GM23338 (cell line): ENCODE data around the gene GCNT2. TPM values are rescaled to one million over a fixed set of nuclear protein-coding genes. Genes with fewer than 3 reads are reported as not detected.

Source experiments
- ATAC-seq: fragments of 200-7000 bp; cut with Tn5 transposase; 3 replicates; pipeline ENCODE4 v1.9.1; 2020
- DNase-seq: peaks from one replicate; pipeline ENCODE4 v3.0.0-alpha.2; 2015; ENCODE audit warnings: low spot score
- H2AFZ ChIP-seq: fragments of 200-600 bp; sonication (generic); 2 replicates; pipeline ENCODE4 v1.8.0; 2016; ENCODE audit warnings: antibody characterized with exemption, mild to moderate bottlenecking, moderate library complexity
- H3F3A ChIP-seq: fragments of 200-600 bp; sonication (generic); replicated peaks from 2 replicates; pipeline ENCODE4 v1.8.0; 2017; ENCODE audit warnings: antibody characterized with exemption, mixed run types, low read depth
- H3K27ac ChIP-seq: fragments of 200-600 bp; sonication (generic); 2 replicates; pipeline ENCODE4 v1.6.1; 2016; ENCODE audit warnings: low read depth
- H3K27me3 ChIP-seq: fragments of 200-600 bp; sonication (generic); 2 replicates; pipeline ENCODE4 v1.8.0; 2016; ENCODE audit warnings: mild to moderate bottlenecking, mixed run types, moderate library complexity; ENCODE audit not compliant: insufficient read depth
- H3K36me3 ChIP-seq: fragments of 200-600 bp; sonication (generic); 2 replicates; pipeline ENCODE4 v1.8.0; 2016; ENCODE audit warnings: mild to moderate bottlenecking; ENCODE audit not compliant: insufficient read depth
- H3K4me1 ChIP-seq: fragments of 200-600 bp; sonication (generic); 2 replicates; pipeline ENCODE4 v1.8.0; 2016; ENCODE audit warnings: mild to moderate bottlenecking, moderate library complexity; ENCODE audit not compliant: insufficient read depth
- H3K4me2 ChIP-seq: fragments of 200-600 bp; sonication (generic); 2 replicates; pipeline ENCODE4 v1.7.1; 2017; ENCODE audit warnings: mixed run types
- H3K4me3 ChIP-seq: fragments of 200-600 bp; sonication (generic); 2 replicates; pipeline ENCODE4 v1.6.1; 2016; ENCODE audit warnings: mixed run types
- H3K79me2 ChIP-seq: fragments of 200-600 bp; sonication (generic); replicated peaks from 2 replicates; pipeline ENCODE4 v1.8.0; 2017; ENCODE audit warnings: mild to moderate bottlenecking; ENCODE audit not compliant: insufficient read depth
- H3K9me2 ChIP-seq: fragments of 200-600 bp; sonication (generic); 2 replicates; pipeline ENCODE4 v1.8.0; 2017; ENCODE audit not compliant: insufficient read depth
- H4K20me1 ChIP-seq: fragments of 200-600 bp; sonication (generic); replicated peaks from 2 replicates; pipeline ENCODE4 v1.8.0; 2017; ENCODE audit warnings: mild to moderate bottlenecking; ENCODE audit not compliant: insufficient read depth
- H3K27ac Mint-ChIP-seq: 2 replicates; pipeline ENCODE4 v1.8.0; 2020; ENCODE audit warnings: inconsistent platforms, mild to moderate bottlenecking, moderate library complexity, mixed read lengths
- H3K27me3 Mint-ChIP-seq: 3 replicates; pipeline ENCODE4 v1.8.0; 2022; ENCODE audit warnings: low read depth, mild to moderate bottlenecking, moderate library complexity, mixed read lengths, inconsistent platforms; ENCODE audit not compliant: insufficient read depth, poor library complexity
- H3K36me3 Mint-ChIP-seq: 3 replicates; pipeline ENCODE4 v1.8.0; 2021; ENCODE audit warnings: low read depth, mild to moderate bottlenecking, inconsistent platforms, moderate library complexity, mixed read lengths
- H3K4me1 Mint-ChIP-seq: 3 replicates; pipeline ENCODE4 v1.8.0; 2020; ENCODE audit warnings: mild to moderate bottlenecking, inconsistent platforms, mixed read lengths
- H3K4me3 Mint-ChIP-seq: 3 replicates; pipeline ENCODE4 v1.8.0; 2021; ENCODE audit warnings: moderate library complexity, mild to moderate bottlenecking, inconsistent platforms, mixed read lengths
- H3K9me3 Mint-ChIP-seq: 3 replicates; pipeline ENCODE4 v1.8.0; 2020; ENCODE audit warnings: moderate library complexity, mild to moderate bottlenecking, inconsistent platforms, mixed read lengths
- CREB1 ChIP-seq: fragments of 250-450 bp; sonication (Bioruptor Pico); IDR thresholded peaks from 2 replicates; pipeline ENCODE4 v1.5.0; 2020; ENCODE audit warnings: low read depth, mild to moderate bottlenecking, moderate library complexity
- CTCF ChIP-seq, 2 experiments: fragments of 200-600 bp in 1 of 2; sonication (generic) in 1 of 2; conservative IDR thresholded peaks; 2 replicates each; pipeline versions ENCODE4 v1.5.1 to v1.6.1; 2016 to 2017; ENCODE audit warnings: antibody characterized with exemption in 2 of 2, low read depth in 2 of 2, mild to moderate bottlenecking in 2 of 2, moderate library complexity in 1 of 2
- ETS1 ChIP-seq: IDR thresholded peaks from 2 replicates; pipeline ENCODE4 v1.6.1; 2016; ENCODE audit warnings: antibody characterized with exemption
- EZH2 ChIP-seq: fragments of 200-600 bp; sonication (generic); IDR thresholded peaks from one replicate; pipeline ENCODE4 v1.8.0; 2017; ENCODE audit warnings: antibody characterized with exemption, mild to moderate bottlenecking, low read depth; ENCODE audit not compliant: unreplicated experiment
- EZH2phosphoT487 ChIP-seq: fragments of 200-600 bp; sonication (generic); IDR thresholded peaks from one replicate; pipeline ENCODE4 v1.8.1; 2018; ENCODE audit warnings: antibody characterized with exemption; ENCODE audit not compliant: unreplicated experiment
- POLR2AphosphoS5 ChIP-seq: IDR thresholded peaks from 2 replicates; pipeline ENCODE4 v1.6.1; 2016; ENCODE audit warnings: antibody characterized with exemption, low read depth
- ZNF114 ChIP-seq: fragments of 250-450 bp; sonication (Bioruptor Pico); IDR thresholded peaks from 2 replicates; pipeline ENCODE4 v1.5.0; 2020; ENCODE audit warnings: mild to moderate bottlenecking, moderate library complexity
- long read RNA-seq: library from polyadenylated mRNA; unstranded; transcript quantifications from one replicate; pipeline ENCODE4 v2.0.0, GENCODE V29; 2020; ENCODE audit not compliant: unreplicated experiment
- polyA plus RNA-seq: library from polyadenylated mRNA; unstranded; fragments of >200 nt; fragmentation: Nextera tagmentation; extraction: Ambion mirVana; gene quantifications from 2 replicates; pipeline ENCODE4 v1.2.1, GENCODE V29; 2016
- total RNA-seq: library from RNA; depleted of rRNA; stranded (reverse); fragments of >200 nt; shearing (Covaris generic); gene quantifications from 2 replicates; pipeline ENCODE4 v1.2.3, GENCODE V29; 2014; rRNA removed
- TF ChIP-seq, protein P1 (sequence below): fragments of 250-450 bp; sonication (Bioruptor Pico); IDR thresholded peaks from 2 replicates; pipeline ENCODE4 v1.5.0; 2020; ENCODE audit warnings: mild to moderate bottlenecking, moderate library complexity

Gene GCNT2
- total RNA-seq (135 and 137 TPM in 2 replicates), polyA plus RNA-seq (27.2 and 28.3 TPM in 2 replicates)
- long read RNA-seq, full-length matches to known transcripts, result 6 of 8 reads
- long read RNA-seq, partial matches to known transcripts, result 0 of 8 reads
- long read RNA-seq, other reads (novel, unspliced or antisense), result 2 of 8 reads

DNA sequence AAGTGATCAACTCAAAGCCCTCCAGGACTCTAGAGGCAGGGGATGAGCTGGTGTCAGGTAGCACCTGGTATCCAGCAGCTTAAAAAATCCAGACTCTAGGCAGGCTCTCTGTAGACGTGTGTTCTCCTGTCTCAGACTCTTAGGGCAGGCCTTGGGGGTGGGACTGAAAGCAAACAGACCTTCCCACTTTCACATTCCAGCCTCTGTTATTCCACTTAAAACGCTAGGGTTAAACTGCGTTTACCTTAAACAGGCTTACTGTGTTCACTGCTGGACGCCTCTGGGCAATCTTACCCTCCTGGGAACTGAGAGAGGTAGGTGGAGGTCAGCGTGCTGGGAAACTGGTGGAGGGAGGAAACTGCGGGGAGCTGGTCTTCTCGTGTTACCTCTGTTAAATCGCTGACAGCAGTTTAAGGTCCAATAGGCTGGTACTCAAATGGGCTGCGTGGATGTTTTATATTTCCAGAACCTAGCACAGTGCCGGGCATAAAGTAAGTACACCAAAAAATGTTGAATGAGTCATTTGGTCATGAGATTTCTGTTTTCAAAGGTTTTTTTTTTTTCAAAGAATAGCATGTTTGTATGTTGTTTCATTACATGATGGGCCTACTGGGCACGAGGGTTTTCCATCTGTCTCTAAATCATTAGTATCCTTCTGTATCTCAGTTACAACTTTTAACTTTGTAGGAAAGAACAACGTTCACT is at the start of gene GCNT2:
TSS of gene GCNT2 (plus strand) at position 248 of the 705 bp plus-strand sequence. CDS start 7,561 bp downstream, outside the sequence.
- Mint-ChIP-seq H3K9me3 (no peaks in the 10 kb centered on the region), H3K4me1 (peaks cover 51% of the 10 kb centered on the region), H3K36me3 (no peaks in the 10 kb centered on the region), H3K27ac (peak within 1 kb of the TSS; percentile 94), H3K4me3 (peak within 1 kb of the TSS; percentile 66), H3K27me3 (peaks cover 12% of the 10 kb centered on the region)
- ATAC-seq (peak; percentile 85), DNase-seq (peak; percentile 90)
- no peak within 1 kb of the TSS for H2AFZ ChIP-seq
- peak within 1 kb of the TSS; percentile 96 for H3K27ac ChIP-seq
- no peaks in the 10 kb centered on the region for H4K20me1 ChIP-seq
- H3K9me2 ChIP-seq, result no peaks in the 10 kb centered on the region
- H3K36me3 ChIP-seq, result no peaks in the 10 kb centered on the region
- peaks cover 9% of the 10 kb centered on the region for H3K79me2 ChIP-seq
- TF ChIP-seq CREB1 (CRISPR knock-in tag) (0 out of 2 replicates have a peak, but pooled peaks have one; percentile 3), CTCF (conservative IDR thresholded peaks at IDR 0.05; ENCODE audit: low read depth in 2 of 2) (no peak), EZH2phosphoT487 (no peak), ZNF114 (CRISPR knock-in tag) (no peak), POLR2AphosphoS5 (peak; percentile 59), ETS1 (no peak), EZH2 (no peak)
- TF ChIP-seq, protein P1, sequence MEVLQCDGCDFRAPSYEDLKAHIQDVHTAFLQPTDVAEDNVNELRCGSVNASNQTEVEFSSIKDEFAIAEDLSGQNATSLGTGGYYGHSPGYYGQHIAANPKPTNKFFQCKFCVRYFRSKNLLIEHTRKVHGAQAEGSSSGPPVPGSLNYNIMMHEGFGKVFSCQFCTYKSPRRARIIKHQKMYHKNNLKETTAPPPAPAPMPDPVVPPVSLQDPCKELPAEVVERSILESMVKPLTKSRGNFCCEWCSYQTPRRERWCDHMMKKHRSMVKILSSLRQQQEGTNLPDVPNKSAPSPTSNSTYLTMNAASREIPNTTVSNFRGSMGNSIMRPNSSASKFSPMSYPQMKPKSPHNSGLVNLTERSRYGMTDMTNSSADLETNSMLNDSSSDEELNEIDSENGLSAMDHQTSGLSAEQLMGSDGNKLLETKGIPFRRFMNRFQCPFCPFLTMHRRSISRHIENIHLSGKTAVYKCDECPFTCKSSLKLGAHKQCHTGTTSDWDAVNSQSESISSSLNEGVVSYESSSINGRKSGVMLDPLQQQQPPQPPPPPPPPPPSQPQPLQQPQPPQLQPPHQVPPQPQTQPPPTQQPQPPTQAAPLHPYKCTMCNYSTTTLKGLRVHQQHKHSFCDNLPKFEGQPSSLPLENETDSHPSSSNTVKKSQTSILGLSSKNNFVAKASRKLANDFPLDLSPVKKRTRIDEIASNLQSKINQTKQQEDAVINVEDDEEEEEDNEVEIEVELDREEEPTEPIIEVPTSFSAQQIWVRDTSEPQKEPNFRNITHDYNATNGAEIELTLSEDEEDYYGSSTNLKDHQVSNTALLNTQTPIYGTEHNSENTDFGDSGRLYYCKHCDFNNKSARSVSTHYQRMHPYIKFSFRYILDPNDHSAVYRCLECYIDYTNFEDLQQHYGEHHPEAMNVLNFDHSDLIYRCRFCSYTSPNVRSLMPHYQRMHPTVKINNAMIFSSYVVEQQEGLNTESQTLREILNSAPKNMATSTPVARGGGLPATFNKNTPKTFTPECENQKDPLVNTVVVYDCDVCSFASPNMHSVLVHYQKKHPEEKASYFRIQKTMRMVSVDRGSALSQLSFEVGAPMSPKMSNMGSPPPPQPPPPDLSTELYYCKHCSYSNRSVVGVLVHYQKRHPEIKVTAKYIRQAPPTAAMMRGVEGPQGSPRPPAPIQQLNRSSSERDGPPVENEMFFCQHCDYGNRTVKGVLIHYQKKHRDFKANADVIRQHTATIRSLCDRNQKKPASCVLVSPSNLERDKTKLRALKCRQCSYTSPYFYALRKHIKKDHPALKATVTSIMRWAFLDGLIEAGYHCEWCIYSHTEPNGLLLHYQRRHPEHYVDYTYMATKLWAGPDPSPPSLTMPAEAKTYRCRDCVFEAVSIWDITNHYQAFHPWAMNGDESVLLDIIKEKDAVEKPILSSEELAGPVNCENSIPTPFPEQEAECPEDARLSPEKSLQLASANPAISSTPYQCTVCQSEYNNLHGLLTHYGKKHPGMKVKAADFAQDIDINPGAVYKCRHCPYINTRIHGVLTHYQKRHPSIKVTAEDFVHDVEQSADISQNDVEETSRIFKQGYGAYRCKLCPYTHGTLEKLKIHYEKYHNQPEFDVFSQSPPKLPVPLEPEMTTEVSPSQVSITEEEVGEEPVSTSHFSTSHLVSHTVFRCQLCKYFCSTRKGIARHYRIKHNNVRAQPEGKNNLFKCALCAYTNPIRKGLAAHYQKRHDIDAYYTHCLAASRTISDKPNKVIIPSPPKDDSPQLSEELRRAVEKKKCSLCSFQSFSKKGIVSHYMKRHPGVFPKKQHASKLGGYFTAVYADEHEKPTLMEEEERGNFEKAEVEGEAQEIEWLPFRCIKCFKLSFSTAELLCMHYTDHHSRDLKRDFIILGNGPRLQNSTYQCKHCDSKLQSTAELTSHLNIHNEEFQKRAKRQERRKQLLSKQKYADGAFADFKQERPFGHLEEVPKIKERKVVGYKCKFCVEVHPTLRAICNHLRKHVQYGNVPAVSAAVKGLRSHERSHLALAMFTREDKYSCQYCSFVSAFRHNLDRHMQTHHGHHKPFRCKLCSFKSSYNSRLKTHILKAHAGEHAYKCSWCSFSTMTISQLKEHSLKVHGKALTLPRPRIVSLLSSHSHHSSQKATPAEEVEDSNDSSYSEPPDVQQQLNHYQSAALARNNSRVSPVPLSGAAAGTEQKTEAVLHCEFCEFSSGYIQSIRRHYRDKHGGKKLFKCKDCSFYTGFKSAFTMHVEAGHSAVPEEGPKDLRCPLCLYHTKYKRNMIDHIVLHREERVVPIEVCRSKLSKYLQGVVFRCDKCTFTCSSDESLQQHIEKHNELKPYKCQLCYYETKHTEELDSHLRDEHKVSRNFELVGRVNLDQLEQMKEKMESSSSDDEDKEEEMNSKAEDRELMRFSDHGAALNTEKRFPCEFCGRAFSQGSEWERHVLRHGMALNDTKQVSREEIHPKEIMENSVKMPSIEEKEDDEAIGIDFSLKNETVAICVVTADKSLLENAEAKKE (CRISPR knock-in tag), result no peak
- H3K4me1 ChIP-seq, result peaks cover 40% of the 10 kb centered on the region
- peaks cover 7% of the 10 kb centered on the region; the same call in 1 of the 2 replicates for H3F3A ChIP-seq
- H3K27me3 ChIP-seq, result no peaks in the 10 kb centered on the region
- peak within 1 kb of the TSS; percentile 41 for H3K4me3 ChIP-seq
- peak within 1 kb of the TSS; percentile 73 for H3K4me2 ChIP-seq
